GM19240 (cell line): ENCODE data around the gene MARCOL.
"Not testable (repeated sequence)": the region's sequence is repeated elsewhere in the genome, so short reads cannot be mapped to it uniquely, and the experiment has no call there.

Source experiments
- DNase-seq: peaks from one replicate; pipeline ENCODE4 v3.0.0; 2011; ENCODE audit warnings: low spot score; ENCODE audit not compliant: insufficient read length

The MARCOL gene

GRCh38 chr5:148261221-148261620, 22.9 kb downstream of the MARCOL start:
- no peak for DNase-seq

GRCh38 chr5:148267962-148268361, 29.6 kb downstream of the MARCOL start:
- DNase-seq, result no peak

GRCh38 chr5:148268566-148268965, 30.2 kb downstream of the MARCOL start, which contains the start of gene SPINK13:
TSS of gene SPINK13 (plus strand) at chr5:148268794. CDS start at chr5:148270073, 1,279 bp downstream.
- DNase-seq, result no peak

GRCh38 chr5:148275129-148275528, 36.8 kb downstream of the MARCOL start:
- DNase-seq, result not testable (repeated sequence)

GRCh38 chr5:148280893-148281292, 42.6 kb downstream of the MARCOL start:
- DNase-seq, result not testable (repeated sequence)

GRCh38 chr5:148281336-148281735, 43.0 kb downstream of the MARCOL start:
- not testable (repeated sequence) for DNase-seq

- DNase-seq, result no peak
Observed at GRCh38 chr5:148290271-148291195, 52.2 kb downstream of the MARCOL start.
